Bronchial epithelial cell (primary cell): ENCODE data around the gene M1AP. TPM values are rescaled to one million over a fixed set of nuclear protein-coding genes. Genes with fewer than 3 reads are reported as not detected.
A peak's percentile ranks its signal among the peaks of the same experiment; 100 is the strongest.

Experiments
- DNase-seq: peaks from one replicate; pipeline ENCODE4 v3.0.0-alpha.2; 2010; ENCODE audit warnings: low read depth
- FAIRE-seq: peaks from 2 replicates; lab custom pipeline; 2011; peaks lifted over from hg19 to GRCh38; lab: Jason Lieb, UNC
- H3K27me3 ChIP-seq: 2 replicates; pipeline ENCODE4 v1.5.1; 2011; ENCODE audit warnings: low read length; ENCODE audit not compliant: control insufficient read depth, insufficient read depth
- H3K36me3 ChIP-seq: 2 replicates; pipeline ENCODE4 v1.5.1; 2011; ENCODE audit warnings: low read length; ENCODE audit not compliant: control insufficient read depth, insufficient read depth
- H3K4me3 ChIP-seq: 2 replicates; pipeline ENCODE4 v1.5.1; 2011; ENCODE audit warnings: mild to moderate bottlenecking, low read depth, low read length, control low read depth
- CTCF ChIP-seq: IDR thresholded peaks from 2 replicates; pipeline ENCODE4 v1.5.1; 2011; ENCODE audit warnings: mild to moderate bottlenecking, moderate library complexity, low read length, control low read depth, inconsistent platforms; ENCODE audit not compliant: insufficient read depth, severe bottlenecking
- total RNA-seq: library from RNA; depleted of rRNA; stranded (reverse); fragments of >200 nt; gene quantifications from 2 replicates; pipeline ENCODE4 v1.2.1, GENCODE V29; 2014

Gene M1AP
- total RNA-seq, 1 donor from 2014 or later = 0.53 TPM

GRCh38 chr2:74569686-74570085 lies 78.4 kb downstream of the M1AP start:
- no peaks in the 10 kb centered on the region for H3K36me3 ChIP-seq
- no peaks in the 10 kb centered on the region for H3K27me3 ChIP-seq
- FAIRE-seq (no peak), DNase-seq (no peak)
- no peak overlapping the region for H3K4me3 ChIP-seq
- no peak for TF ChIP-seq CTCF

- no peaks in the 10 kb centered on the region for H3K27me3 ChIP-seq
- FAIRE-seq = no peak
- no peak for TF ChIP-seq CTCF
- no peak overlapping the region for H3K4me3 ChIP-seq
- DNase-seq = peak; percentile 69
- no peaks in the 10 kb centered on the region for H3K36me3 ChIP-seq
Measured at GRCh38 chr2:74567881-74568280, 80.2 kb downstream of the M1AP start.

DNA sequence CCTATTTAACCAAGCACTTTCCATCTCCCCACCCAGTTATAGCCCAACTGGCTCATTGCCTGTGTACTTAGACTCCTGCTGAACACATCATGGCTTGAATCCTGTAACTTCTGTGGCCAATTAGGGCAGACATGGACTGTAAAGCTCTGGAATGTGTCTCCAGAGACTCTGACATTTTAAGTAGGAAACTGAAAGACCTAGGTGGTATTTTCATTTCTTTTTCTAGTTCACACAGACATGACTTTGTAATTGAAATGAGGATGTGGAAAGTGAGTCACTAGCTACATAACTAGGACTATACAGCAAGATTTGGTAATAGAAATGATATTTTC lies 81.4 kb downstream of the M1AP start:
- FAIRE-seq (no peak), DNase-seq (peak; percentile 56)
- no peak for TF ChIP-seq CTCF
- no peaks in the 10 kb centered on the region for H3K27me3 ChIP-seq
- no peaks in the 10 kb centered on the region for H3K36me3 ChIP-seq
- no peak overlapping the region for H3K4me3 ChIP-seq

DNA sequence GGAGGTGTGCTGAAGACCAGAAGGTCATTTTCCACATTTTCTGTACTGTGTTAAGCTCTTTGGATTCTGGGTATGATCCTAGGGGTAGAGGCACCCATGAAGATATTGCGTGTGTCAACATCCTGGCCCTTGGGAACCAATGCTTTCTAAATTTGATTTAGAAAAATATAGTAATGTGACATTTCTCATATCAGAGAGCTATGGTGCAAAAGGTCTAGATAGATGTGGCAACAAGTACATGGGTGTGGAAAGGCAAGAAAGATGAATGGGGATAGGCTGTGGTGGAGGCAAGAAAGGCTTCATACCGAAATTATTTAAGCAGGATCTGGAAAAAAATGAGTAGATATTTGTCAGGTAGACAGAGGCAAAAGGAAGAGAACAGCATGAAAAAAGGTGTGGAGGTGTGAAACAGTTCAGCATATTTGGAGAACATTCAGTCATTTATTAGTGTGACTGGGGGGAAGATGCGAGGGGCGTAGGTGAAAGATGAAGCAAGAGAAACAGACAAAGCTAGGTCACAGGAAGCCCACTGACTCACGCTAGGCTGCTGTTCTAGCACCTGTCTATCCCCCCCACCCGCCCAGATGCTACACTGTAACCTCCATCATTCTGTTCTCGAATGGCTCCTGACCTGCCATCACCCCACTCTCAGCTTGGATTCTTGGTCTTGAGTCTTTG lies 81.9 kb downstream of the M1AP start:
- Histone ChIP-seq H3K4me3 (no peak overlapping the region), H3K27me3 (no peaks in the 10 kb centered on the region), H3K36me3 (no peaks in the 10 kb centered on the region)
- DNase-seq (no peak), FAIRE-seq (no peak)
- TF ChIP-seq CTCF = no peak

GRCh38 chr2:74564222-74564621 lies 83.9 kb downstream of the M1AP start:
- no peak for FAIRE-seq
- peak; percentile 64 for DNase-seq
- no peaks in the 10 kb centered on the region for H3K27me3 ChIP-seq
- no peak for TF ChIP-seq CTCF
- H3K36me3 ChIP-seq = no peaks in the 10 kb centered on the region
- H3K4me3 ChIP-seq = no peak overlapping the region
